ENCODE data around the gene C14orf39.
A peak's percentile ranks its signal among the peaks of the same experiment; 100 is the strongest.

C14orf39 gene
- 0 to 0.13 (median 0) reads per million in 9 experiments for total RNA-seq

- Mint-ChIP-seq H3K27ac (no peak within 1 kb of the TSS), H3K27me3 (peaks cover 0 to 9% of the 10 kb centered on the region in 2 donors), H3K36me3 (ENCODE audit: insufficient read depth) (no peaks in the 10 kb centered on the region), H3K9me3 (no peaks in the 10 kb centered on the region), H3K4me1 (ENCODE audit: low read depth in 2 of 2) (no peaks in the 10 kb centered on the region), H3K4me3 (no peak within 1 kb of the TSS)
- DNase-seq: no peak
- ATAC-seq (replicated peaks): no peak
These were observed at the start of gene C14orf39 for GRCh38 chr14:60485598-60486251. Gene C14orf39, minus strand, starts transcription at chr14:60486063. Its CDS starts 985 bp downstream, at chr14:60485078.

DNA sequence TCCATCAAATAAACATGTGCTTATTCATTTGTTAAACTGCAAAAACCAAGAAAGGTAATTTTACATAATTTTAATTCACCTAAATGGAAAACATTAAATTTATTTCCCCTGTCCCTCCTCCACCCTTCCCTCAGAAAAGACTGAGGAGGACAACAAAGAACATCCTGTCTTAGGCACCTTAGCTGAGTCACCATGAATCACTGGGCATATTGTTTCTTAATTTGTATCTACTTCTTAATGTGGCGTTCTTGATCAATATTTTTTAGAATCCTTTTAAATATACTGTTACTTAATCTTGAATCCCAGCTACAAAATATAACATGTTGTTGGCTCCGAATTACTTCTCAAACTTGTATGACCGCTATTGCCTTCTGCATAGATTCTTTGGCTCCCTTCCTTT, 46.6 kb upstream of the C14orf39 start:
- H3K9me3 Mint-ChIP-seq: peaks cover 3 to 7% of the 10 kb centered on the region in 2 donors
- no peak overlapping the region for H3K4me3 Mint-ChIP-seq
- DNase-seq (no peak), ATAC-seq (replicated peaks) (no peak)
- no peaks in the 10 kb centered on the region for H3K4me1 Mint-ChIP-seq (ENCODE audit: low read depth in 2 of 2)
- no peak overlapping the region for H3K27ac Mint-ChIP-seq
- H3K27me3 Mint-ChIP-seq: peaks cover 18 to 26% of the 10 kb centered on the region in 2 donors
- no peaks in the 10 kb centered on the region for H3K36me3 Mint-ChIP-seq (ENCODE audit: insufficient read depth)

DNA sequence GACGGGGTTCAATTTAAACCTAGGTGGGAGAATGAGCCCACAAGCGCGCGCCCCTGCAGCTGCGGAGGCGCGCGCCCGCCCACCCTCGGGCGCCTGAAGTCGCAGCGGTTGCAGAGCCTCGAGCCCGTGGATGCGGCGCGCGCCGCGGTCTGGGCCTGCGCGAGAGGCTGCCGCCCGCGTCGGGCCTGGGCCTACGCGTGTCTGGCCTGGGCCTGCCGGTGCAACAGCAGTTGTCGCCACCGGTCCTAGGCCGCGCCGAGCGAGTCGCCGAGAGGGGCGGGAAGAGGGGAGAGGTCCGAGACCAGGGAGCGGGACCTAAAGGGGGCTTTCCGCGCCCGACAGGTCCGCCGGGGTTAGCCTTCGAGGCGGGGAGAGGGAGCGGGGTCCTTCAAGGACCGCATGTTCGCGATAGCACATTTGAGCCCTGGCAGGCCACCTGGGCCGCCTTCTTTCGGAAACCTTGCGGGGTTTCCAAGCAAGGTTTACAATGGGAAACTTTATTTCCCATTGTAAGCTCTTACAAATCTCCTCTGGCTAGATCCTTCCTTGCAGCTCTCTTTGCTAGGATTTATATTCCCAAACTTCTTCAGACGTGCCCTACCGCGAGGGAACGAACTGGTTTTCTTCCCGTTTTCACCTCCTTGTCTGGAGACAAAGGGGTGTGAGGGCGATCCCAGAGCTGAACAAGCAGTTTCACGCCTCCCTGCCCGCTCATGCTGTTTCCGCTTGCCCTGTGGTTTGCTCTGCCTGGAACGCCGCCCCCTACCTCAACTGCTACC, 29.8 kb upstream of the C14orf39 start:
- peaks cover 4 to 11% of the 10 kb centered on the region in 2 donors for H3K4me1 Mint-ChIP-seq (ENCODE audit: low read depth in 2 of 2)
- H3K4me3 Mint-ChIP-seq: peak overlapping the region; percentile 15 to 56
- H3K27ac Mint-ChIP-seq: no peak overlapping the region
- no peak for DNase-seq
- no peaks in the 10 kb centered on the region for H3K9me3 Mint-ChIP-seq
- no peaks in the 10 kb centered on the region for H3K36me3 Mint-ChIP-seq (ENCODE audit: insufficient read depth)
- H3K27me3 Mint-ChIP-seq: peaks cover 59 to 78% of the 10 kb centered on the region in 2 donors
- no peak for ATAC-seq (replicated peaks)

DNA sequence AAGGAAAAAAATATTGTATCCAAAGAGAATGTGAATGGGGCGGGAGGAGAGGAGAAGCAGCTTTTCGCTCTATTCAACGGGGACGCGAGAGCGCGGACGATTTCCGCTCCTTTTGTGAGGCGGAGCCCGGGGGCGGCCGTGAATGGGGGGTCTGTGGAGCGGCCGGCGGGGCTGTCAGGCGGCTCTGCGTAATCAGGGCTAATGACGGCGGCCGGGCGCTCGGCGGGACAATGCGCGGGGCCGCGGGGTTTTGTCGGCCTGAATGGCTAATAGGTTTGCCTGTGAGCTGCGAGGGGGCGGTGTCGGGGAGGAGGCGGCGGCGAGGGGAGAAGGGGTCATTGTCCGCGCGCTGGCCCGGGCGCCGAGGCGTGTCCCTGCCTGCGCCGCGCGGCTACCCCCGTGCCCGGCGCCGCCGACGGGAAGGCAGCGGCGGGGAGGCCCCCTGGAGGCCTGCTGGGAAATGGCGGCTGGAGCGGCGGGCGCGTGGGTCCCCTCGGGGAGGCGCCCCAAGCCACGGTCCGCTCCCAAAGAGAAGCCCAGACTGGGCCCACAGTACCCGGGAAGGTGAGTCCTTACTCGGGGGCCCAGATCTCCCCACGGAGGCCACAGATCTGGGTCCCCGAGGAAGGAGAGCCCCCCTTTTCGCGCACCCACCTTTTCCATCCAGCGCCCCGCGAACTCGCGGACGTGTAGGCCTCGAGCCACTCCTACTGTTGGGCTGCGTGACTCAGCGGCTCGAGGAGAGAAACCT, 29.1 kb upstream of the C14orf39 start:
- Mint-ChIP-seq H3K4me1 (ENCODE audit: low read depth in 2 of 2) (peaks cover 6 to 14% of the 10 kb centered on the region in 2 donors), H3K4me3 (peak overlapping the region; percentile 45 to 53), H3K27me3 (peaks cover 63 to 78% of the 10 kb centered on the region in 2 donors), H3K27ac (no peak overlapping the region), H3K9me3 (no peaks in the 10 kb centered on the region), H3K36me3 (ENCODE audit: insufficient read depth) (no peaks in the 10 kb centered on the region)
- ATAC-seq (replicated peaks): no peak
- no peak for DNase-seq

- peak overlapping the region; percentile 45 to 53 for H3K4me3 Mint-ChIP-seq
- H3K4me1 Mint-ChIP-seq (ENCODE audit: low read depth in 2 of 2): peaks cover 8 to 16% of the 10 kb centered on the region in 2 donors
- H3K27me3 Mint-ChIP-seq: peaks cover 69 to 83% of the 10 kb centered on the region in 2 donors
- DNase-seq (no peak), ATAC-seq (replicated peaks) (no peak)
- no peak overlapping the region for H3K27ac Mint-ChIP-seq
- no peaks in the 10 kb centered on the region for H3K36me3 Mint-ChIP-seq (ENCODE audit: insufficient read depth)
- H3K9me3 Mint-ChIP-seq: no peaks in the 10 kb centered on the region
These were observed 28.5 kb upstream of the C14orf39 start for GRCh38 chr14:60514378-60514740.

GRCh38 chr14:60512973-60513571, 27.2 kb upstream of the C14orf39 start:
- Mint-ChIP-seq H3K36me3 (ENCODE audit: insufficient read depth) (no peaks in the 10 kb centered on the region), H3K4me1 (ENCODE audit: low read depth in 2 of 2) (peaks cover 8 to 17% of the 10 kb centered on the region in 2 donors), H3K4me3 (no peak overlapping the region), H3K27me3 (peaks cover 69 to 94% of the 10 kb centered on the region in 2 donors), H3K27ac (no peak overlapping the region), H3K9me3 (no peaks in the 10 kb centered on the region)
- DNase-seq (no peak), ATAC-seq (replicated peaks) (no peak)

DNA sequence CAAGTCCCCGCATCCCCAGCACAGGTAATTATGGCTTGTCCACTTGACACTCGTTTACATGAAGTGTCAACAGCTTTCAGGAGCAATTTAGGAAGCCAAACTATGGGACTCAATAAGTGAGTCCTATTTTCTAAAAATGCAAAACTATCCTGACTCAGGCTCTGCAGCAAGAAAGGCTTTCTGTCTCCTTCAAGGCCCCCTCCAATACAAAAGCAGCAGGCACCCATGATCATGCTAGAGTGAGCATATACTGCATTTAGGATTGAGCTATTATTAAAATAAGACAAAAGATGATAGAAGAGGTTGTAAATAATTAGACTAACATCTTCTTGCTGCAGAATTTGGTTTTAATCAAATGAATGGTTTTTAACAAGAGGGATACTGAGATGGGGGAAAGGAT, 26.3 kb upstream of the C14orf39 start:
- H3K36me3 Mint-ChIP-seq (ENCODE audit: insufficient read depth): no peaks in the 10 kb centered on the region
- peaks cover 8 to 17% of the 10 kb centered on the region in 2 donors for H3K4me1 Mint-ChIP-seq (ENCODE audit: low read depth in 2 of 2)
- DNase-seq (no peak), ATAC-seq (replicated peaks) (no peak)
- no peak overlapping the region for H3K4me3 Mint-ChIP-seq
- no peak overlapping the region for H3K27ac Mint-ChIP-seq
- H3K27me3 Mint-ChIP-seq: peaks cover 67 to 94% of the 10 kb centered on the region in 2 donors
- H3K9me3 Mint-ChIP-seq: no peaks in the 10 kb centered on the region

DNA sequence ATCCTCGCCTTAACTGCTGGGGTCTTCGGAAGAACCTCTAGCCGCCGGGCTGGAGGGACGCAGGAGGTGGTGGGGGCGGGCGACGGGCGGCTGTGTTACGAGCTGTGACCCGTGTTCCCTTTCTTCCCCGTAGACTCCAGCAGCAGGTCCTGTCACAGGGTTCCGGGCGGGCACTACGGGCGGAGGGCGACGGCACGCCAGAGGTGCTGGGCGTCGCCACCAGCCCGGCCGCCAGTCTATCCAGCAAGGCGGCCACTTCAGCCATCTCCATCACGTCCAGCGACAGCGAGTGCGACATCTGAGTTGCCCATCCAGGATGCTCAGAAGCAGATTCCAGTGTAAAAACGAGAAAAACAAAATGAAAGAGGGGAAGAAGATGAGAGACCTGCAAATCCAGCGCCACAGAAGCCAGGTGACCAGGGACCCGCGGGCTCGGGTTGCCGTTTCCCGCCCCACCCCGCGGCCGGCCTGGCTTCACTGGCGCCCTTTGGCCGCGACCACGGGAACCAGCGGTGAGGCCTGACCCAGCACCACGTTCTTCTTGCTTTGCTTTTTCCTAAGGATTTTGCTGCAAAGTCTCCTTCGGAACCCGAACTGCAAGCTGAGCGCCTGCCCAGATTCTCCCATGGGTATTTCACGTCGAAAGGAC, 25.2 kb upstream of the C14orf39 start:
- ATAC-seq (replicated peaks) (no peak), DNase-seq (no peak)
- Mint-ChIP-seq H3K36me3 (ENCODE audit: insufficient read depth) (no peaks in the 10 kb centered on the region), H3K27ac (no peak overlapping the region), H3K9me3 (no peaks in the 10 kb centered on the region), H3K27me3 (peaks cover 69 to 94% of the 10 kb centered on the region in 2 donors), H3K4me3 (peak overlapping the region; percentile 6 to 59), H3K4me1 (ENCODE audit: low read depth in 2 of 2) (peaks cover 6 to 14% of the 10 kb centered on the region in 2 donors)

GRCh38 chr14:60510254-60510950, 24.5 kb upstream of the C14orf39 start:
- no peaks in the 10 kb centered on the region for H3K9me3 Mint-ChIP-seq
- no peaks in the 10 kb centered on the region for H3K36me3 Mint-ChIP-seq (ENCODE audit: insufficient read depth)
- H3K27ac Mint-ChIP-seq: no peak overlapping the region
- peaks cover 71 to 94% of the 10 kb centered on the region in 2 donors for H3K27me3 Mint-ChIP-seq
- peak overlapping the region in 1 of 2 donors; percentile 59 for H3K4me3 Mint-ChIP-seq
- H3K4me1 Mint-ChIP-seq (ENCODE audit: low read depth in 2 of 2): peaks cover 3 to 11% of the 10 kb centered on the region in 2 donors
- DNase-seq (no peak), ATAC-seq (replicated peaks) (no peak)

DNA sequence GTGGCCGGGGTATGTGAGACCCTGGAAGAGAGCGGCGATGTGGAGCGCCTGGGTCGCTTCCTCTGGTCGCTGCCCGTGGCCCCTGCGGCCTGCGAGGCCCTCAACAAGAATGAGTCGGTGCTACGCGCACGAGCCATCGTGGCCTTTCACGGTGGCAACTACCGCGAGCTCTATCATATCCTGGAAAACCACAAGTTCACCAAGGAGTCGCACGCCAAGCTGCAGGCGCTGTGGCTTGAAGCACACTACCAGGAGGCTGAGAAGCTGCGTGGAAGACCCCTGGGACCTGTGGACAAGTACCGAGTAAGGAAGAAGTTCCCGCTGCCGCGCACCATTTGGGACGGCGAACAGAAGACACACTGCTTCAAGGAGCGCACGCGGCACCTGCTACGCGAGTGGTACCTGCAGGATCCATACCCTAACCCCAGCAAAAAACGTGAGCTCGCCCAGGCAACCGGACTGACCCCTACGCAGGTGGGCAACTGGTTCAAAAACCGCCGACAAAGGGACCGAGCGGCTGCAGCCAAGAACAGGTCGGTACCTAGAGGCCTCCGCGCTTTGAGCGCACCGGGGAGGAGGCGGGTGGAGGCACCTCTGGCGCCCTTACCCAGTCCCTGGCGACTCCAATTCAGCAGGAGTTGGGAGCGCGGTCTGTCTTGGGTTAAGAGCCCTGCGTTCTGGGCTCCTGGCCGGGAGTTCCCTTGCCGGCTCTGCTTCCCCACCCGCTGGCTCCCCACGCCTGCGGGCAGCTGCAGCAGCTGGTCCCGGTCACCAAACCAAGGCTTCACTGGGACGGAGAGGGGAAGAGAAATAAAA, 23.8 kb upstream of the C14orf39 start:
- peaks cover 71 to 93% of the 10 kb centered on the region in 2 donors for H3K27me3 Mint-ChIP-seq
- peak overlapping the region in 1 of 2 donors; percentile 55 for H3K4me3 Mint-ChIP-seq
- H3K36me3 Mint-ChIP-seq (ENCODE audit: insufficient read depth): no peaks in the 10 kb centered on the region
- no peak for ATAC-seq (replicated peaks)
- no peaks in the 10 kb centered on the region for H3K9me3 Mint-ChIP-seq
- DNase-seq: no peak
- H3K27ac Mint-ChIP-seq: no peak overlapping the region
- H3K4me1 Mint-ChIP-seq (ENCODE audit: low read depth in 2 of 2): peaks cover 3 to 9% of the 10 kb centered on the region in 2 donors

- Mint-ChIP-seq H3K36me3 (ENCODE audit: insufficient read depth) (no peaks in the 10 kb centered on the region), H3K27me3 (peaks cover 70 to 90% of the 10 kb centered on the region in 2 donors), H3K4me3 (peak within 1 kb of the TSS in 1 of 2 donors; percentile 55), H3K4me1 (ENCODE audit: low read depth in 2 of 2) (peaks cover 3 to 9% of the 10 kb centered on the region in 2 donors), H3K9me3 (no peaks in the 10 kb centered on the region), H3K27ac (no peak within 1 kb of the TSS)
- DNase-seq: no peak
- no peak for ATAC-seq (replicated peaks)
These were observed 23.0 kb upstream of the C14orf39 start, which contains the start of gene SIX6 for GRCh38 chr14:60508707-60509437. Gene SIX6, plus strand, starts transcription at chr14:60509146. Its CDS starts 253 bp downstream, at chr14:60509399.

Measured in effector memory CD8-positive, alpha-beta T cell (primary cell).